GDM1 (cell line): Measurements from ENCODE around the gene EVI2B.
"Not testable (repeated sequence)": the region's sequence is repeated elsewhere in the genome, so short reads cannot be mapped to it uniquely, and the experiment has no call there.

ENCODE experiments used
- DNase-seq: peaks from one replicate; lab custom pipeline; 2025; lab: John Stamatoyannopoulos, UW

EVI2B gene

DNA sequence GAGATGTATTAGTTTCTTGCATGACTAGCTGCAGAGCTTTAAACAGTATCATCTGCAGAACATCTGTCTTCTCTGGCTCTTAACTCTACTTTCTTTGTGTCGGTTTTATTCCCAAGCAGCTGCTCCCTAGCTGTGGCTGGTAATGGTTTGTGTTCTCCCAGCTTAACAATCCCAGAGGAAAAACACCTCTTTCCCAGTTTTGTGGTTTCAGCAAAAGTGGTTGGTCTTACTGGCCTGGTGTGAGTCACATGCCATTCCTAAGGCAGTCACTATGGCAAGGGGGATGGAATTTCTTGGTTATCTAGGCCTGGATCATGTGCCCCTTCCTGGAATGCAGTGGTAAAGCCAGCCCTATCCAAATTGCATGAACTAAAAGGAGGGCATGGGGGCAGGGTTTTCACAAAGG, 44.3 kb downstream of the EVI2B start:
- DNase-seq, result no peak

DNA sequence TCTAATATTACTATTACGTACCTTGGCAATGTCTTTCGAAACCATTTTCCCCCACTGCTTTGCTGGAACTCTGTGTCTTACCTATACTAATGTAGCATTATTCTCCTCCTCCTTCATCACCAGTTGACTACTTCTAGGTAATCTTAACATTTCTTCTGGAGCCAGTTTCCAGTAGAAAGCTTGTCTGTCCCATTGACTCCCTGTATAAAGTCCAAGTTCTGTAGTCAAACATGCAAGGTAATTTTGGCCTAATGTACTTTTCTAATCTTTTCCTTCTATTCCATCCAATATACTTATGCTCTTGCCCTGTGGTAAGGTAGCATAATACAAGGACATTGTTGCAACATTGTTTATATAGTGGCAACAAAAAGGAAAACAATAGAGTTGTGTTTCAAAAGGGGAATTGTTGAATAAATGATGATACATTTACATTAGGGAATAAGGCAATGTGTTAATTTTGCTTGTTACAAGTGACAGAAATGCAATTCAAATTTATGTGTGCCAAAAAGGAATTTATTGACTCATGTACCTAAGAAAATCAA, 44.7 kb downstream of the EVI2B start:
- DNase-seq, result no peak

DNA sequence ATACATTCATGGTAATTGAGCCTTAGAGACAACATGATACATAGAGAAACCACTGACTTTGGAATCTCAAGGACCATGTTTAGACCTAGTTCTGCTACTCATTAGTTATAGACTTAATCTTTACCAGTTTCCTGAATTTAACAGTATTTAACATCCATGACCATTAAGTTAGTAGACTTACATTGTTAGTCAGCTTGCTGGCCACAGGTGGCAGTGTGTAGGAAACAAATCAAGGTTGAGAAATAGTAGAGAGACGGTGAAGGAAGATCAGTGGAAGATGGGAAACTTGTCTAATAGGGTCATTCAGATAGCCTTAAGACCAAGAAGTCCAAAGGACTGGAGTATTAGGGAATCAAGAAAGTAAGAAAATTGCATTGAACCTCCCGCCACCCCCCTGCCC, 47.8 kb downstream of the EVI2B start:
- DNase-seq, result no peak

GRCh38 chr17:31262923-31263322, 50.9 kb downstream of the EVI2B start:
- not testable (repeated sequence) for DNase-seq

- DNase-seq, result no peak
Observed at GRCh38 chr17:31261601-31262000, 52.3 kb downstream of the EVI2B start.

DNA sequence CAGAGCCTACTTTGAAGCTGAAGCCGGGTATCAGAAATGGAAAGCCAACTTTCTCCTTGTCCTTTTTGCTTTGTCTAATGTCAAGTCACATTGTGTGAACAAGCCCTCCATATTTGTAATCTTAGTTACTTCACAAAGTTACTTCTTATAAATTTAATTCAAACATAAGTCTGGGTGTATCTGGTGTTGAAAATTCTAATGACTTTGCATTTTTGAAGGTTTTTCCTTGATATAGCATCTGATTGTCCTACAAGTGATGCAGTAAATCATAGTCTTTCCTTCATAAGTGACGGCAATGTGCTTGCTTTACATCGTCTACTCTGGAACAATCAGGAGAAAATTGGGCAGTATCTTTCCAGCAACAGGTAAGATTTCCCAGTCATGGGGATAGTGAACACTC, 53.7 kb downstream of the EVI2B start:
- no peak for DNase-seq

GRCh38 chr17:31256936-31257335, 56.9 kb downstream of the EVI2B start:
- DNase-seq, result no peak

DNA sequence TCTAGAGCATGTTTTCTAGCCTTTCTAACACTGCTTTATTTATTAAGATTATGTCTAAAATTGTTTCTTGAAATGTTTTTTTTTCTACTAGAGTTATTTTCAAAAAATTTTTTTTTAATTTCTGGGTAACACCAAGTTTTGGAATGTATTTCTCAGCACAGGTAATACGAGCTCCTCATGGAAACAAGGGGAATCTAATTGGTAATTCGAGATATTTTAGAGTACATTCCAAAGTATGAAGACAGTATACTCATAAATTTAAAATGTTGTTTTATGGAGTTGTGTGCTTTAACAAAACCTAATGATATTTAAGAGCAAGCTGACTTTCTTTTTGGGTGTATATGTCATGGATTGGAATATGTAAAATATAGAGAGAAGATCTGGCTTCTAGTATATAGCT, 59.2 kb downstream of the EVI2B start:
- DNase-seq, result no peak
